H1 (cell line): Measurements from ENCODE around the gene PLEKHH3. TPM values are rescaled to one million over a fixed set of nuclear protein-coding genes. Genes with fewer than 3 reads are reported as not detected.

Source experiments
- NANOG ChIP-seq: IDR thresholded peaks from 2 replicates; pipeline ENCODE4 v1.6.1; 2011; ENCODE audit warnings: low read length, low read depth, mild to moderate bottlenecking, inconsistent platforms; ENCODE audit not compliant: insufficient read depth, poor library complexity, severe bottlenecking
- SRF ChIP-seq: IDR thresholded peaks from 2 replicates; pipeline ENCODE4 v1.6.1; 2011; ENCODE audit warnings: mild to moderate bottlenecking, low read depth, low read length, moderate library complexity
- polyA plus RNA-seq, 7 experiments: library from polyadenylated mRNA; depleted of rRNA in 3 of 7; stranded (reverse) in 5 of 7; unstranded in 2 of 7; fragments of >200 nt in 5 of 7; fragments of 200-250 nt in 2 of 7; gene quantifications; 1 replicate in 5 of 7; 2 replicates in 1 of 7; 4 replicates in 1 of 7; pipeline versions ENCODE4 v1.2.1 to v1.2.3, GENCODE V29; 2011 to 2013; ENCODE audit warnings: missing spikeins in 2 of 7, mixed read lengths in 2 of 7
- total RNA-seq: library from RNA; stranded (reverse); fragmentation: NEBNext Ultra II Directional; extraction: Animal tissue kit (Norgen Biotek cat#: 25700); gene quantifications from 2 replicates; pipeline ENCODE4 v1.2.1, GENCODE V29; 2021

The PLEKHH3 gene
- total and polyA plus RNA-seq, 2 of the 8 experiments (the other 6 are each of a cell fraction or from before 2014, with no cell fraction given), result 11.1 to 13.5 TPM

- TF ChIP-seq SRF (no peak), NANOG (no peak)
- TF ChIP-seq, all 59 proteins: peak for 0
Observed at GRCh38 chr17:42691021-42691545, 14.3 kb upstream of the PLEKHH3 start (continued).
